NCI-H82 treated with DMSO at 0.1 percent for 48 hours (cell line): Measurements from ENCODE around the gene PNKD.
A peak's percentile ranks its signal among the peaks of the same experiment; 100 is the strongest.

Source experiments
- DNase-seq: peaks from one replicate; lab custom pipeline; 2025; ENCODE audit not compliant: unreplicated experiment; lab: John Stamatoyannopoulos, UW

Gene PNKD

DNA sequence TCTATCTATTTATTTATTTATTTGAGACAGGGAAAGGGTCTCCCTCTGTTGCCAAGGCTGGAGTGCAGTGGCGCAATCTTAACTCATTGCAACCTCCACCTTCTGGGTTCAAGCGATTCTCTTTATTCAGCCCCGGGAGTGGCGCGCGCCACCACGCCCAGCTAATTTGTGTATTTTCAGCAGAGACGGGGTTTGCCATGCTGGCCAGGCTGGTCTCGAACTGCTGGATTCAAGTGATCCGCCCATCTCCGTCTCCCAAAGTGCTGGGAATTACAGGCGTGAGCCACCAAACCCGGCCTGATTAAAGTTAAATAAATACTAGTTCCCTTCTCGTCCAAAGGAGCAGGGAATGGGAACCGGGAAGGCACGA, 125.1 kb downstream of the PNKD start:
- DNase-seq: no peak

DNA sequence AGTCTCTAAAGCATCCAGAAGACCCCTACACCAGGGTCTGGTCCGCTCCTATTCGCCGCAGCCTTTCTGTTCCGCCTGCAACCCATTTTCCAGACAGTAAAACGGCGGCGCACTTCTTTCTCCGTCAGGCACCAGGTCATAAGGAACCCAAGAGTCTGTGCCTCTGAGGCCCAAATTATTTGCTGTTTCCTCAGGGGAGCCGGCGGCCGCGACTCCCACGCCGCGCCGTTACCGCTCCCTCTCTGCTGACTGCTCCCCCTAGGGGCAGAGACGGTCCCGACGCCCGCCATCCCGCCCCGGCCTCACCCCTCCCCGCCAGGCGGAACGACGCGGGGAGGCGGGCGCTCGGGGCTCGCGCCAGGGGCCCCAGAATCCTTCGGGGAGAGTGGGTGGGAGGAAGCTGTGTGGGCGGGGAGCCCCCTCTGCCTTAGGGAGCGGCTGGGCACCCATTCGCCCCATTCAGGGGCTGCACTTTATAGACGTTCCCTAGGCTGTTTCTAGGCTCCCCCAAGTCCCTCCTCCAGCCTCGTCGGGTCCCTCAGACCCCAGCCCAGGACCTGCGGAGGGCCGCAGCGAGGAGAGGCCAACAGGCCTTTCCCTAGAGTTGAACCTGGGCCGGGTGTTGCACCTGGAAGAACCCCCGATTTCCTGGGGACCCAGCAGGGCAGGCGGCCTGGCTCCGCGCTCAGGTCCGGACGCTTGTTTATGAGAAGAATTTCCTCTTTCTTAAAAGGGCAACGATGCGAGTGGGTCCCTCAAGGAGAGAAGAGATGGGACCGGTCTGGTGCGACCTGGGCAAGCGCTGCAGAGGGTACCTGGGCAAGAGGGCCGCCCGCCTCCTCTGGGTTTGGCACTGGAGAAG, 125.7 kb downstream of the PNKD start:
- peak; percentile 84 for DNase-seq
